Lower leg skin (tissue), 3 donors: ENCODE measurements around the gene HPD.

Experiments used
- CTCF ChIP-seq, 3 donors: fragments of 450-650 bp; IDR thresholded peaks; one replicate each; pipeline ENCODE4 v1.5.1; 2016; ENCODE audit warnings: antibody characterized with exemption in 3 of 3, mild to moderate bottlenecking in 3 of 3, moderate library complexity in 2 of 3
- POLR2A ChIP-seq, 2 donors: fragments of 450-650 bp; IDR thresholded peaks; one replicate each; pipeline ENCODE4 v1.6.1; 2016 to 2017; ENCODE audit warnings: antibody characterized with exemption in 2 of 2, mild to moderate bottlenecking in 1 of 2, moderate library complexity in 1 of 2

GRCh38 chr12:121823101-121823726 is 35.4 kb downstream of the HPD start:
- no peak for TF ChIP-seq CTCF (IDR thresholded peaks at IDR 0.05)
- no peak for TF ChIP-seq POLR2A (IDR thresholded peaks at IDR 0.05)
